GM21423 (cell line): ENCODE results near the gene ATP9B.
A peak's percentile ranks its signal among the peaks of the same experiment; 100 is the strongest.

Source experiments
- ATAC-seq: cut with Tn5 transposase; IDR thresholded peaks from one replicate; pipeline ENCODE4 v1.9.1; 2021; ENCODE audit warnings: mild to moderate bottlenecking, moderate library complexity; ENCODE audit not compliant: unreplicated experiment

ATP9B gene

DNA sequence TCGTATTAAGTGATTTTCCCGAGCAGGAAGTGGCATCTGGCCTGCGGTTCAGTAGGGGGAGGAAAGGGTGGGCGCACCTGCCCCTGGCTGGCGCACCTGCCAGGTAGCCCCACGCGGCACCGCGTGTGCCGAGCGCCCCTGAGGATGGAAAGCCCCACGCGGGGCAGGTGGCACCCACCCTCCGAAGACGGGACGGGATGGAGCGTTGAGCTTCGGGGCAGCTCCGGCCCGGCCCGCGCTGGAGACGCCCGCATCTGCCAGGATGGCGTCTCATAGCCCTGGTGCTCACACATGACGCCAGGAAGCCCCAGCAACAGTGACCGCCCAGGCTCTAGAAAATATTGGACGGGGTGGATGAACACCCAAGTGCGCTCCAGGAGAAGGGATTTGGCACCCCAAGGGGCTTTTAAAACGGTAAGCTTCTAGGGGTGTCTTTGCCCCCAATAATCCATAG lies 324.0 kb downstream of the ATP9B start:
- ATAC-seq = no peak

DNA sequence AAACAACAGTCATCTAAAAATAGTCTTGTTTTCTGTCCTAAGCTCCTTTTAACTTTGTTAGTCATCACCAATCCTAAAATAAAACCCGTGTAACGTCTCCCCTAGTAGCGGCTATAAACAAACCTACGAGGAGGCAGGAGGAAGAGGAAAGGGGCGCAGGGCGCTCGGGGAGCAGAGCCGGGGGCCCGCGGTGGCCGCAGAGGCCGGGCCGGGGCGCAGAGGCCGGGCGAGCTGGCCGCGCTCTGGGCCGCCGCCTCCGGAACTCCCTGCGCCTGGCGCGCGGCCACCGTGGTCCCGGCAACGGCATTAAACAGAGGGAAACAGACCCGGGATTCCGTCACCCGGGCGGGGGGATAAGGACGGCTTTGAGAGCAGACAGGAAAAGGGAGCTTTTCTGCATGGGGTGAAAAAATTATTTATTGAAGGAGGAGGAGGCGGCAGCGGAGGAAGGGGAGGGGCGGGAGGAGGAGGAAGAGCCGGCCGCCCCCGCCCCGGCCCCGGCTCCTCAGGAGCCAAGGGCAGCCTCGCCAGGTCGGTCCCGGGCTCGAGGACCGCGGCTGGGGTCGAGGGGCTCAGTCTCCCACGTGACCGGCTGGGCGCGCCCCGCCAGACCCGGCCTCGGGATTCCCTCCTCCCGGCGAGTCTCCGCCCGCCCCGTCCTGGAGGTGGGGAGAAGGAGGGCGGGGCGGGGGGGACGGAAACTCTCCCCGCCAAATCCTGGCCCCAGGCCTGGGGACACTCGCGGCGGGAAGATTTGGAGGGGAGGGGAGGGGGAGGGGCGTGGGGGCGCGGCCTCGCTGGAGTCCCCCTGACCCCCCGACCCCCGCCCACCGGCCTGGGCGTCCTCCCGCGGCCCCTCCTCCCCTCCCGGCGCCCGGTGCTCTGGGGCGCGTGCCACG lies 324.7 kb downstream of the ATP9B start:
- ATAC-seq = no peak

GRCh38 chr18:79394534-79395307 lies 325.5 kb downstream of the ATP9B start:
- ATAC-seq = no peak

- no peak for ATAC-seq
These were observed 326.1 kb downstream of the ATP9B start for GRCh38 chr18:79395308-79395640.

DNA sequence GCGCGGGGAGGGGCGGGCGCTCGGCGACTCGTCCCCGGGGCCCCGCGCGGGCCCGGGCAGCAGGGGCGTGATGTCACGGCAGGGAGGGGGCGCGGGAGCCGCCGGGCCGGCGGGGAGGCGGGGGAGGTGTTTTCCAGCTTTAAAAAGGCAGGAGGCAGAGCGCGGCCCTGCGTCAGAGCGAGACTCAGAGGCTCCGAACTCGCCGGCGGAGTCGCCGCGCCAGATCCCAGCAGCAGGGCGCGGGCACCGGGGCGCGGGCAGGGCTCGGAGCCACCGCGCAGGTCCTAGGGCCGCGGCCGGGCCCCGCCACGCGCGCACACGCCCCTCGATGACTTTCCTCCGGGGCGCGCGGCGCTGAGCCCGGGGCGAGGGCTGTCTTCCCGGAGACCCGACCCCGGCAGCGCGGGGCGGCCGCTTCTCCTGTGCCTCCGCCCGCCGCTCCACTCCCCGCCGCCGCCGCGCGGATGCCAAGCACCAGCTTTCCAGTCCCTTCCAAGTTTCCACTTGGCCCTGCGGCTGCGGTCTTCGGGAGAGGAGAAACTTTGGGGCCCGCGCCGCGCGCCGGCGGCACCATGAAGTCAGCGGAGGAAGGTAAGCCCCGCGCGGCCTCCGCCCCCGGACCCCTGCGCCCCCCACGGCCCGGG lies 326.7 kb downstream of the ATP9B start, which contains the start of gene NFATC1:
NFATC1 (plus strand) TSS at position 170 of the 644 bp plus-strand sequence; CDS start at position 465, 295 bp downstream.
- ATAC-seq = no peak

DNA sequence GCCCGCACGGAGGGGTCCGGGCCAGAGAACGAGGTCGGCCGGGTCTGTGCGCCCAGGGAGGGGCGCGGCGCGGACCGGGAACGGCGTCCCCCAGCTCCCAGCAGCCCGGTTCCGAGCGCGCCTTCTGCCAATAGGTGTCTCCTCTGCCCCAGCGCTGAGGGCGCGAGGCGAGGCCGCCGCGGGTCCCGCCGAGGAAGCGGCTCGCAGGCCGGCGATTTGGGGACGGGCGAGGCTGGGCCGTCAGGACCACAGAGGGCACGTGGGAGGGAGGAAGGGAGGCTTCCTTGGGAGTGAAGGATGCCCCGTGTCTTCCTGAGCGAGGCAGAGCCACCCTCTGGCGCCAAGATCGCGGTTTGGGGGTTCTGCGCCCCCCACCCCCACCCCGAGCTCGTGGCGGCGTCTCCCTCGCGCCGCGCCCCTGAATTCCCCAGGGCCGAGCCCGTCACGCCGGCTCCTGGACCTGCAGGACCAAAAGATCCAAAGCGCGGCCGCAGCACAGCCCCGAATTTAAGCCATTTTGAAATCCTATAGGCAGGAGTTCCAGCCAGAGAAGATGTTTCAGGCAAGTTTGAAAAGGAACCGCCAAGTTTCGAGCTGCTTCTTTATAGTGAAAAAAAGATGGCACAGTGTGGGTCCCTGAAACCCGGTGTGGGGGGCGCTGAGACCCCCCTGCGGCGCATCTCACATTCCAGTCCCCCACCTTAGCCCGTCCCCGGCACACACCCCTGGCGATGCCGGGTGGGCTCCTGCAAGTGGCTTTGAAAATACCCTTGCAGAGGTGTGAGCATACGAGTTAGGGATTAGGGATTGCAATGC lies 327.4 kb downstream of the ATP9B start:
- peak; percentile 29 for ATAC-seq

DNA sequence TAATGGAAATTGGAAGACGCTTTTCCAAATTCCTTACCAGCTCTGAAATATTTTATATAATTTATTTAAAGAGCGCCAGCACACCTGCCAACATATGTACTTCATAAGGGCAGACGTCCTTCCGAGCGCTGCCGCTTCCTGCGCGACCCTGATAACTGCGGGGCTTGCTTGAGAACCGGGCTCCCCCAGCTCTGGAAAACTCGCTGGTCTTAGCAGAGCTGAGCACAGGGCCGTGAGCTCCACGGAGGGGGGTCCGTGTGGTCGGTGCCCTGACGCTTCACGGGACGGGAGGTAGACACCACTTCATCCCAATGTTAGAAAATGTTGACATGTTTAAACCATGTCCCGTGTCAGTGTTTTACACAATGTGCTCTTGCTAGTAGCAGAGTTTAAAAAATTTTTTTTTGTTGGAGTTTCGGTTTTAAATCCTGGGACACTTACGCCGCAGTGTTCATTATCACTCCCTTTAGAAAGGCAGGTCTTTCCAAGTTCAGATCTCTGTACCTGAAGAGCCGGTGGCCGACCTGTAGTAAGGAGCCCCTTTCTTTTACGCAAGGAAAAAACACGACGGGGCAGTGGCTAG lies 328.1 kb downstream of the ATP9B start:
- ATAC-seq = no peak

DNA sequence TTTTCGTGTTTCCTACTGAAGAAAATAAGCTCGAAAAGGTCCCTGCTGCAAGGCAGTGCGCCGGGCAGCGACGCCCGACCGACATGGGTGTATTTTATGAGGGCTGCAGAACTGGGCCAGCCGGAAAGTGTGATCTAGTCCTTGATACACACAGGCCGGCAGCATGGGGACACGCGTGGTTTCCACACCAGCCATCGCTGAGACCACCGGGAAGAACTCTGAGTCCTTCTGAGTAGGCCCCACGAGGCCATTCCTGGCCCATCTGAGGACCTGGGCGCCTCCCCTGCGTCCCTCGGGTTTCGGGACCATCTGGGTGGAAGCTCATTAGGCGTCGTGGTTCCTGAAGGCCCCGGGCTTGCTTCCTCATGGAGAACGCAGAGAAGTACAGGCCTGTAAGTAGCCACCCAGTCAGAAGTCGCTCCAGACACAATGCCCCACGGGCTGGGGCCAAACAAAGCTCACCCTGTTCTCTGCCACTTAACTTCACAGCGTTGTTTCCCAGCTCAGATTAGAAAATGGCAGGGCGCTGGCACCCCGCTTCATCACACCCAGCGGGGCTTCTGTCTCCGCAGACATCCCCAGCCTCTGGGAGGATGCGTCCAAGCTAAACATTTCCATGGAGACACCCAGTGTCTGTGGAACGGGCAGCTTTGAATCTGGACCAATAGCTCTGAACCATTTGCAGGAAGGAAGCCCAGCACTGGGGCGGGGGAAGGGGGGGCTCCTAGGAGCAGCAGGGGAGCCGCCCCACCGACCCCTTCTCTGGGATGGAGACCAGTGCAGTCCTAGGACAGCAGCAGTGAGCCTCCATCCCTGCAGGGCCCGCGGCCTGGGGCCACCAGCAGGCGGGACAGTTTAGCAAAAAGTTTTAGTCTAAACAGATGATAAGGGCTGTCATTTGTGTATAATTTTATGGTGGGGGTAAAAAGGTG lies 328.9 kb downstream of the ATP9B start:
- ATAC-seq = no peak

GRCh38 chr18:79399275-79400081 lies 330.3 kb downstream of the ATP9B start:
- ATAC-seq = no peak

- no peak for ATAC-seq
These were observed 330.9 kb downstream of the ATP9B start for GRCh38 chr18:79400091-79400590.

GRCh38 chr18:79400591-79401381 lies 331.6 kb downstream of the ATP9B start:
- no peak for ATAC-seq

DNA sequence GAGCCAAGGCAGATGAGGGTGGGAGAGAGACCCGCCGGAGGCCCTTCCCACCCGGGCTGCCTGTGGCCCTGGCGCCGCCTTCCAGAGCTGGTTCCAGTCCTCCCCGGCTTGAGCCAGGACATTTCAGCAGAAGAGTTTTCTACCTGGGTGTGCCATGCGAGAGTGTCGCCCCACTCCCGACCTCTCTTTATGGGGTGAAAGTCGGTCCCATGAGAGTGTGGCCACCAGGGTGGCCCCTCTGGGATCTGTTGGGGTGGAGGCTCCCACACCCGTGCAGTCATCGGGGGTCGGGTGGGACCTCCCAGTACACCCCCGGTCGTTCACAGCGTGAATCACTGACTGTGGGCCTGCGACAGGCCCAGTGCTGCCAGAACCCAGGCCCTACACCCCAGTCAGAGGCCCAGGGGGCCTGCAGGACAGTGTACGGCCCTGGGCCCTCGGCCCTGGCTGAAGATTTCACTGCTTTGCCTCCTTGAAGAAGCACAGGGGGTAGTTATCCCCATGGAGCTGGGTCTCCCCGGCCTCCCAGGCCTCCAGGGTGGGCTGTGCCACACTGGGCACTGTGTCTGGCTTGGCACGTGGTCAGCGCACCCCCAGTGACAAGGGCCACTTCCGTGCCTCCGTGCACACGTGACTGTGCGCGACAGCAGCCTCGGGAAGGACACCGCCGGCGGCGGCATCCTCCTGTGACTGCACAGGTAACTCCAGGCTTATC lies 332.5 kb downstream of the ATP9B start:
- ATAC-seq = no peak

GRCh38 chr18:79402209-79402576 lies 333.0 kb downstream of the ATP9B start:
- ATAC-seq = no peak

DNA sequence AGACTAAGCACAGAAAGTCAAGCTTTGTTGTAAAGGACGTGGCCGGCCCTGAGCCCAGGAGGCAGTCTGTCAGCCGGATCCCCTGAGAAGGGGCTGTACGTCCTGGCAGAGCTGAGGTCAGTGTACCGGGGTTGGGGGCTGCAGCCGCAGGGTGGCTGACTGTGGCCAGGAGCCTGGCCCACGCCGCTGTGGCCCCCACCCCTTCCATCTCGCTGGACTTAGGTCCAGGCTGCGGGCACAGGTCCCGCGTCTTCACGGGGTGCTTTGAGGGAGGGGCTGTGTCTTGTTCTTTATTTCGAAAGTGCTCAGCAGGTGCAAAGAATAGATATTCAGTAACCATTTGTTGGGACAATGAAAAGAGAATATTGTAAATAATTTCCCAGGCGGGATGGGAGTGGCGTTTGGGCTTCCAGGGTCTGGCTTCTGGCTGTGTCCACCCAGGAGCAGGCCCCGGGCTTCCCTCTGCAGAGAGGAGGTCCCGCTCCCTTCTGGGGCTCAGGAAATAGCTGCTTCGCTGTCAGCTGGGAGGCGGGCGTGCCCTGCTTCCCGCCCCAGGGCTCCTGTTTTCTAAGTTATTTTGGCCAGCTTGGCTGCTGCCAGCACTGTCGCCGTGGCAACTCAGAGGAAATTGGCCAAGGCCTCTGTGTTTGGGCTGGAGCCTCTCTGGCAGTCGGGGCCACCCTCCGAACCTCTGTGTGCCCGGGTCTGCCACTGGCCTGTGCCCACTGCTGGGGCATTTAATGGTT lies 334.0 kb downstream of the ATP9B start:
- ATAC-seq = no peak

- no peak for ATAC-seq
These were observed 334.8 kb downstream of the ATP9B start for GRCh38 chr18:79403723-79404566.
